ENCODE data around the gene DAZAP1. TPM values are rescaled to one million over a fixed set of nuclear protein-coding genes. Genes with fewer than 3 reads are reported as not detected.

The DAZAP1 gene
- total RNA-seq, 1 donor from 2014 or later = 107 TPM

GRCh38 chr19:1466461-1467214 lies 59.3 kb downstream of the DAZAP1 start:
- Histone ChIP-seq H3K4me3 (peak overlapping the region; percentile 37), H3K79me2 (ENCODE audit: low read depth) (no peaks in the 10 kb centered on the region), H3K36me3 (no peaks in the 10 kb centered on the region), H4K20me1 (ENCODE audit: low read depth) (peaks cover 88% of the 10 kb centered on the region), H2AFZ (replicated peaks) (no peak overlapping the region), H3K27ac (no peak overlapping the region), H3K9me3 (ENCODE audit: low read depth) (no peaks in the 10 kb centered on the region), H3K4me2 (peak overlapping the region; percentile 72), H3K27me3 (peaks cover 91% of the 10 kb centered on the region), H3F3A (ENCODE audit: low read depth) (peaks cover 47% of the 10 kb centered on the region), H3K9ac (no peak overlapping the region), H3K4me1 (peaks cover 37% of the 10 kb centered on the region)
- Mint-ChIP-seq H3K9me3 (no peaks in the 10 kb centered on the region), H3K27me3 (ENCODE audit: insufficient read depth, low read depth) (peaks cover 24% of the 10 kb centered on the region), H3K4me1 (peaks cover 4% of the 10 kb centered on the region), H3K4me3 (no peak overlapping the region), H3K36me3 (peaks cover 1% of the 10 kb centered on the region), H3K27ac (no peak overlapping the region)
- DNase-seq (ENCODE audit: low spot score) = peak; percentile 58
- TF ChIP-seq, protein P1, sequence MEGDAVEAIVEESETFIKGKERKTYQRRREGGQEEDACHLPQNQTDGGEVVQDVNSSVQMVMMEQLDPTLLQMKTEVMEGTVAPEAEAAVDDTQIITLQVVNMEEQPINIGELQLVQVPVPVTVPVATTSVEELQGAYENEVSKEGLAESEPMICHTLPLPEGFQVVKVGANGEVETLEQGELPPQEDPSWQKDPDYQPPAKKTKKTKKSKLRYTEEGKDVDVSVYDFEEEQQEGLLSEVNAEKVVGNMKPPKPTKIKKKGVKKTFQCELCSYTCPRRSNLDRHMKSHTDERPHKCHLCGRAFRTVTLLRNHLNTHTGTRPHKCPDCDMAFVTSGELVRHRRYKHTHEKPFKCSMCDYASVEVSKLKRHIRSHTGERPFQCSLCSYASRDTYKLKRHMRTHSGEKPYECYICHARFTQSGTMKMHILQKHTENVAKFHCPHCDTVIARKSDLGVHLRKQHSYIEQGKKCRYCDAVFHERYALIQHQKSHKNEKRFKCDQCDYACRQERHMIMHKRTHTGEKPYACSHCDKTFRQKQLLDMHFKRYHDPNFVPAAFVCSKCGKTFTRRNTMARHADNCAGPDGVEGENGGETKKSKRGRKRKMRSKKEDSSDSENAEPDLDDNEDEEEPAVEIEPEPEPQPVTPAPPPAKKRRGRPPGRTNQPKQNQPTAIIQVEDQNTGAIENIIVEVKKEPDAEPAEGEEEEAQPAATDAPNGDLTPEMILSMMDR (IDR thresholded peaks at IDR 0.05) = no peak
- peak; percentile 89 for TF ChIP-seq EZH2 (IDR thresholded peaks at IDR 0.05)
- peak; percentile 58 for TF ChIP-seq EZH2phosphoT487 (IDR thresholded peaks at IDR 0.05)

GRCh38 chr19:1467215-1467489 lies 59.8 kb downstream of the DAZAP1 start:
- H3K79me2 ChIP-seq (ENCODE audit: low read depth) = no peaks in the 10 kb centered on the region
- peak overlapping the region; percentile 37 for H3K4me3 ChIP-seq
- DNase-seq (ENCODE audit: low spot score) = no peak
- peaks cover 1% of the 10 kb centered on the region for H3K36me3 Mint-ChIP-seq
- H2AFZ ChIP-seq (replicated peaks) = no peak overlapping the region
- H3K4me1 ChIP-seq = peaks cover 42% of the 10 kb centered on the region
- H3K27ac ChIP-seq = no peak overlapping the region
- no peaks in the 10 kb centered on the region for H3K36me3 ChIP-seq
- peak overlapping the region; percentile 72 for H3K4me2 ChIP-seq
- TF ChIP-seq EZH2 (IDR thresholded peaks at IDR 0.05) (no peak), EZH2phosphoT487 (IDR thresholded peaks at IDR 0.05) (no peak)
- TF ChIP-seq, protein P1 (IDR thresholded peaks at IDR 0.05) = no peak
- H3K27me3 ChIP-seq = peaks cover 96% of the 10 kb centered on the region
- no peak overlapping the region for H3K9ac ChIP-seq
- H3K9me3 Mint-ChIP-seq = no peaks in the 10 kb centered on the region
- H4K20me1 ChIP-seq (ENCODE audit: low read depth) = peaks cover 92% of the 10 kb centered on the region
- no peak overlapping the region for H3K27ac Mint-ChIP-seq
- H3K27me3 Mint-ChIP-seq (ENCODE audit: insufficient read depth, low read depth) = peaks cover 24% of the 10 kb centered on the region
- no peaks in the 10 kb centered on the region for H3K9me3 ChIP-seq (ENCODE audit: low read depth)
- no peak overlapping the region for H3K4me3 Mint-ChIP-seq
- H3F3A ChIP-seq (ENCODE audit: low read depth) = peaks cover 50% of the 10 kb centered on the region
- H3K4me1 Mint-ChIP-seq = peaks cover 4% of the 10 kb centered on the region

DNA sequence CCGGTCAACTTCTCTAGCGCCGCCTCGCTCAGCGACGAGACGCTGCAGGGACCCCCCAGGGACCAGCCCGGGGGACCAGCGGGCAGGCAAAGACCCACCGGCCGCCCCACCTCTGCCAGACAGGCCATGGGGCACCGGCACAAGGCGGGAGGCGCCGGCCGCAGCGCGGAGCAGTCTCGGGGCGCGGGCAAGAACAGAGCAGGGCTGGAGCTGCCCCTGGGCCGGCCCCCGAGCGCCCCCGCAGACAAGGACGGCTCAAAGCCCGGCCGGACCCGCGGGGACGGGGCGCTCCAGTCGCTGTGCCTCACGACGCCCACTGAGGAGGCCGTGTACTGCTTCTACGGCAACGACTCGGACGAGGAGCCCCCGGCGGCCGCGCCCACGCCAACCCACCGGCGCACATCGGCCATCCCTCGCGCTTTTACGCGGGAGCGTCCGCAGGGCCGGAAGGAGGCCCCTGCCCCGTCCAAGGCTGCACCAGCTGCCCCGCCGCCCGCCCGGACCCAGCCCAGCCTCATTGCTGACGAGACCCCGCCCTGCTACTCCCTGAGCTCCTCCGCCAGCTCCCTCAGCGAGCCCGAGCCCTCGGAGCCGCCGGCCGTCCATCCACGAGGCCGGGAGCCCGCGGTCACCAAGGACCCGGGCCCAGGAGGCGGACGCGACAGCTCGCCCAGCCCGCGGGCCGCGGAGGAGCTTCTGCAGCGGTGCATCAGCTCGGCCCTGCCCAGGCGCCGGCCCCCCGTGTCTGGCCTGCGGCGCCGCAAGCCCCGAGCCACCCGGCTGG lies 60.3 kb downstream of the DAZAP1 start:
- H3K9ac ChIP-seq = no peak overlapping the region
- peaks cover 99% of the 10 kb centered on the region for H3K27me3 ChIP-seq
- peaks cover 43% of the 10 kb centered on the region for H3K4me1 ChIP-seq
- peak; percentile 89 for TF ChIP-seq EZH2phosphoT487 (IDR thresholded peaks at IDR 0.05)
- TF ChIP-seq, protein P1 (IDR thresholded peaks at IDR 0.05) = peak; percentile 9
- TF ChIP-seq EZH2 (IDR thresholded peaks at IDR 0.05) = peak; percentile 97
- Mint-ChIP-seq H3K36me3 (peaks cover 1% of the 10 kb centered on the region), H3K27me3 (ENCODE audit: insufficient read depth, low read depth) (peaks cover 26% of the 10 kb centered on the region), H3K4me1 (peaks cover 4% of the 10 kb centered on the region), H3K27ac (no peak overlapping the region), H3K9me3 (no peaks in the 10 kb centered on the region), H3K4me3 (no peak overlapping the region)
- H3K36me3 ChIP-seq = no peaks in the 10 kb centered on the region
- no peaks in the 10 kb centered on the region for H3K9me3 ChIP-seq (ENCODE audit: low read depth)
- H3F3A ChIP-seq (ENCODE audit: low read depth) = peaks cover 50% of the 10 kb centered on the region
- peak overlapping the region; percentile 37 for H3K4me3 ChIP-seq
- H3K79me2 ChIP-seq (ENCODE audit: low read depth) = no peaks in the 10 kb centered on the region
- H4K20me1 ChIP-seq (ENCODE audit: low read depth) = peaks cover 95% of the 10 kb centered on the region
- DNase-seq (ENCODE audit: low spot score) = peak; percentile 66
- H3K27ac ChIP-seq = no peak overlapping the region
- H2AFZ ChIP-seq (replicated peaks) = no peak overlapping the region
- peak overlapping the region; percentile 72 for H3K4me2 ChIP-seq
